ENCODE results near the gene SH3TC1.

Gene SH3TC1

GRCh38 chr4:8188743-8189550, 10.1 kb upstream of the SH3TC1 start:
- Histone ChIP-seq H3K9me2 (replicated peaks; ENCODE audit: control insufficient read depth, low read length) (no peaks in the 10 kb centered on the region), H3K36me3 (ENCODE audit: control insufficient read depth, low read length) (no peaks in the 10 kb centered on the region), H3K4me3 (ENCODE audit: low read length) (no peak overlapping the region), H3K4me2 (ENCODE audit: low read length) (no peak overlapping the region), H3K27ac (ENCODE audit: low read depth, low read length) (no peak overlapping the region), H3K79me2 (ENCODE audit: control insufficient read depth, low read length) (no peaks in the 10 kb centered on the region), H3K27me3 (ENCODE audit: control insufficient read depth, low read length) (peaks cover 8% of the 10 kb centered on the region), H4K20me1 (ENCODE audit: control insufficient read depth, insufficient read depth, low read depth, low read length) (no peaks in the 10 kb centered on the region), H3K9me3 (ENCODE audit: control insufficient read depth, insufficient read depth, low read length) (no peaks in the 10 kb centered on the region), H3K4me1 (ENCODE audit: control insufficient read depth, low read length) (peaks cover 27% of the 10 kb centered on the region), H3F3A (ENCODE audit: control insufficient read depth, insufficient read depth) (no peaks in the 10 kb centered on the region)
- TF ChIP-seq CTCF (IDR thresholded peaks at IDR 0.05; ENCODE audit: low read depth, low read length, poor library complexity, severe bottlenecking) (no peak), EZH2phosphoT487 (IDR thresholded peaks at IDR 0.05; ENCODE audit: borderline replicate concordance, low read length) (no peak)

- Histone ChIP-seq H3K4me1 (ENCODE audit: control insufficient read depth, low read length) (peaks cover 28% of the 10 kb centered on the region), H3K4me3 (ENCODE audit: low read length) (no peak overlapping the region), H3K27ac (ENCODE audit: low read depth, low read length) (no peak overlapping the region), H3K36me3 (ENCODE audit: control insufficient read depth, low read length) (no peaks in the 10 kb centered on the region), H3K79me2 (ENCODE audit: control insufficient read depth, low read length) (no peaks in the 10 kb centered on the region), H3K4me2 (ENCODE audit: low read length) (no peak overlapping the region), H3K9me2 (replicated peaks; ENCODE audit: control insufficient read depth, low read length) (no peaks in the 10 kb centered on the region), H3F3A (ENCODE audit: control insufficient read depth, insufficient read depth) (no peaks in the 10 kb centered on the region), H3K27me3 (ENCODE audit: control insufficient read depth, low read length) (peaks cover 8% of the 10 kb centered on the region), H3K9me3 (ENCODE audit: control insufficient read depth, insufficient read depth, low read length) (no peaks in the 10 kb centered on the region), H4K20me1 (ENCODE audit: control insufficient read depth, insufficient read depth, low read depth, low read length) (no peaks in the 10 kb centered on the region)
- TF ChIP-seq EZH2phosphoT487 (IDR thresholded peaks at IDR 0.05; ENCODE audit: borderline replicate concordance, low read length) (no peak), CTCF (IDR thresholded peaks at IDR 0.05; ENCODE audit: low read depth, low read length, poor library complexity, severe bottlenecking) (no peak)
Observed at GRCh38 chr4:8189551-8190466, 9.3 kb upstream of the SH3TC1 start.

GRCh38 chr4:8191136-8191747, 7.8 kb upstream of the SH3TC1 start:
- Histone ChIP-seq H3K4me3 (ENCODE audit: low read length) (no peak overlapping the region), H3F3A (ENCODE audit: control insufficient read depth, insufficient read depth) (no peaks in the 10 kb centered on the region; the same call in 1 of the 2 replicates), H3K9me2 (replicated peaks; ENCODE audit: control insufficient read depth, low read length) (no peaks in the 10 kb centered on the region), H3K4me1 (ENCODE audit: control insufficient read depth, low read length) (peaks cover 42% of the 10 kb centered on the region), H3K27ac (ENCODE audit: low read depth, low read length) (no peak overlapping the region), H4K20me1 (ENCODE audit: control insufficient read depth, insufficient read depth, low read depth, low read length) (no peaks in the 10 kb centered on the region), H3K4me2 (ENCODE audit: low read length) (no peak overlapping the region), H3K36me3 (ENCODE audit: control insufficient read depth, low read length) (no peaks in the 10 kb centered on the region), H3K79me2 (ENCODE audit: control insufficient read depth, low read length) (no peaks in the 10 kb centered on the region), H3K9me3 (ENCODE audit: control insufficient read depth, insufficient read depth, low read length) (no peaks in the 10 kb centered on the region), H3K27me3 (ENCODE audit: control insufficient read depth, low read length) (peaks cover 3% of the 10 kb centered on the region; the same call in 1 of the 2 replicates)
- TF ChIP-seq EZH2phosphoT487 (IDR thresholded peaks at IDR 0.05; ENCODE audit: borderline replicate concordance, low read length) (no peak), CTCF (IDR thresholded peaks at IDR 0.05; ENCODE audit: low read depth, low read length, poor library complexity, severe bottlenecking) (no peak)
